ENCODE measurements around the gene MUC16. TPM values are rescaled to one million over a fixed set of nuclear protein-coding genes. Genes with fewer than 3 reads are reported as not detected.
"Not testable (repeated sequence)": the region's sequence is repeated elsewhere in the genome, so short reads cannot be mapped to it uniquely, and the experiment has no call there.

MUC16 gene
- under 1 TPM in 1 of 2 experiments, not detected in 1; under 0.01 TPM for total RNA-seq

DNA sequence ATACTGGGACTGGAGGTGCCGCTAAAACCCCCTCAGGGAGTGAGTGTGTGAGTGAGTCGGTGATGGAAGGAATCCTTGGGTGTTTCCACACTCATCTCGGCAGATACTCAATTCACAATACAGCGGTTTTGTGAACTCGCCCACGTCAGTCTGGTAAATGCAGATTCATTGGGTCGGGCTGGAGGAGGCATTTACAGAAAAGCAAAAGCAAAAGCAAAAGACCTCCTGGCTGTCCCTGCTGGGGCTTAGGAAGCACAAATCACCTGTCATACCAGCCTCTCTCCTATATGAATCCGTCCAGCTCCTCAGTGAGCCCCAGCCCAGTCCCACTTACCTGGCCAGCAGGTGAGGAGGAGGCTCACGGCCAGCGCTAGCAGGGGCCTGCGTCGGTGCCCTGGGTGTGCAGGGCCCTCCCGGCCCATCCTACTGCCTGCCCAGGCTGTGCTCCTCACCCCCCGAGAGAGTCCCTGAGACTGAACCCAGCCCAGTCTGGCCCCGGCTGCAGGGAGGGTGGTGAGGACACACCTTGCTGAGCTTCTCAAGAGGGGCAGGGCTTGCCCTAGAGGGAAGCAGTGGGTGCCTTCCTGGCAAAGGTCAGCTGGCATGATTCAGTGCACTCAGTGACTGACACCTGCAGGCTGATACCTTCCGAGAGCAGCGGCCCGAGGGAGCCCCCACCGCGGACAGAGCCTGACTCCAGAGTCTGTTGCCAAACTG lies at the start of gene MUC16:
TSS of gene MUC16 (minus strand) at position 475 of the 717 bp plus-strand sequence.
- ATAC-seq (no peak), DNase-seq (no peak)
- Mint-ChIP-seq H3K27me3 (ENCODE audit: low read depth) (no peaks in the 10 kb centered on the region), H3K9me3 (ENCODE audit: insufficient read depth) (no peaks in the 10 kb centered on the region), H3K36me3 (ENCODE audit: low read depth) (no peaks in the 10 kb centered on the region), H3K27ac (no peak within 1 kb of the TSS), H3K4me3 (no peak within 1 kb of the TSS), H3K4me1 (ENCODE audit: low read depth) (no peaks in the 10 kb centered on the region)
- ChIA-PET POLR2A (no interaction called here), CTCF (no interaction called here)

DNA sequence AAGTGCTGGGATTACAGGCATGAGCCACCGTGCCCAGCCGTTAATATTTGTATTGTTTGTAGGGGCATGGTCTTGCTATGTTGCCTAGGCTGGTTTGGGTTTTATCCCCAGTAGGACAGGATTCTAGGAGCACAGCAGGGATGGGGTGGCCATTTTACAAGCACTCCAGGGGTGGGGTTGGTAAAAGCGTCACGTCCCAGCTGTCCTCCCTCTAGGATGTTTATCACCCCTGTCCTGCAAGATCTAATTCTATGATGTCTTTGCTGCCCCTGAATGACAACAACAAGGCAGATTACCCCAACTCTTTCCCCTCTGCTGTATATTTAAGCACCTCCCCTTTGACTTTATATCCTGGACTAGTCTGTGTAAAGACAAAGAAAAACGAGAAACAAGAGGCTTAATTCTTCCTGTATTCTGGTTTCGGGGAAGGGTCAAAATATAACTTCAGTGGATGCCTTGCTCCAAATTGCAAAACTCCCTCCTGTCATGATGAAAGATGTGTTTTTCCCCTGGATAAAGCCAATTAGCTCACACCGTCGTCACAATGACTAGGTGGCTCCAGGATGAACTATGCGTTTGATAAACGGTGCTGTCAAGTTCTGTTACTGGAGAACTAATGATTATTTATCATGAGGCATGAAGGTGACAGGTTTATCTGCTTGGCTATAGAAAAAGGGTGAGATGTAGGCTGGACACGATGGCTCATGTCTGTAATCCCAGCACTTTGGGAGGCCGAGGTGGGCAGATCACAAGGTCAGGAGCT lies 48.9 kb upstream of the MUC16 start:
- Mint-ChIP-seq H3K36me3 (ENCODE audit: low read depth) (no peaks in the 10 kb centered on the region), H3K4me1 (ENCODE audit: low read depth) (peaks cover 4% of the 10 kb centered on the region), H3K27ac (no peak overlapping the region), H3K4me3 (no peak overlapping the region), H3K27me3 (ENCODE audit: low read depth) (no peaks in the 10 kb centered on the region), H3K9me3 (ENCODE audit: insufficient read depth) (no peaks in the 10 kb centered on the region)
- DNase-seq = no peak
- ChIA-PET POLR2A (no interaction called here), CTCF (no interaction called here)
- no peak for ATAC-seq

DNA sequence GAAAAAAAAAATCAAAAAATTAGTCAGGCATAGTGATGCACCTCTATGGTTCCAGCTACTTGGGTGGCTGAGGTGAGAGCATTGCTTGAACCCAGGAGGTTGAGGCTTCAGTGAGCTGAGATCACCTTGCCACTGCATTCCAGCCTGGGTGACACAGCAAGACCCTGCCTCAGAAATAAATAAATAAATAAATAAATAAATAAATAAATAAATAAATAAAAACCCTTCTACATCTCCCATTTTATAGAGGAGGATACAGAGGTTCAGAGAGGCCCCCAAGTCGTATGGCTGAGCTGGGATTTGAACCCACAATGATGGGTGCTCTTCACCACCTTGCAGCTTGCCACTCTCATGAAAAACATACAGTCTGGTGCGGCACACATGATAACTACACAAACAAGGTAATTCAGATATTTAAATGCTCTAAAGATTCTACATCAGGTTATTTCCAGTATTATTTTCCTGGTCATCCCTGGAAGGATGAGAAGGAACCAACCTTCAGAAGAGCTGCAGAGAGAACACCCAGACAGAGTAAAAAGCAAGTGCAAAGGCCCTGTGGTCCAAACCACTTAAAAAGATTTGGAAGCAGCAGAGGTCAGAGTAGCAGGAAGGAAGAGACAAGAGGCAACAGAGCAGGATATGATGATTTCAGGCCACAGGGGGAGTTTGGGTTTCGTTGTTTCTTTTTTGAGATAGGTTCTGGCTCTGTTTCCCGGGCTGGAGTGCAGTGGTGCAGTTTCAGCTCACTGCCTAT lies 47.5 kb upstream of the MUC16 start:
- Mint-ChIP-seq H3K4me3 (no peak overlapping the region), H3K4me1 (ENCODE audit: low read depth) (peaks cover 4% of the 10 kb centered on the region), H3K9me3 (ENCODE audit: insufficient read depth) (no peaks in the 10 kb centered on the region), H3K27ac (no peak overlapping the region), H3K36me3 (ENCODE audit: low read depth) (no peaks in the 10 kb centered on the region), H3K27me3 (ENCODE audit: low read depth) (no peaks in the 10 kb centered on the region)
- CTCF ChIA-PET = no interaction called here
- ATAC-seq = no peak
- no peak for DNase-seq
- POLR2A ChIA-PET = no interaction called here

DNA sequence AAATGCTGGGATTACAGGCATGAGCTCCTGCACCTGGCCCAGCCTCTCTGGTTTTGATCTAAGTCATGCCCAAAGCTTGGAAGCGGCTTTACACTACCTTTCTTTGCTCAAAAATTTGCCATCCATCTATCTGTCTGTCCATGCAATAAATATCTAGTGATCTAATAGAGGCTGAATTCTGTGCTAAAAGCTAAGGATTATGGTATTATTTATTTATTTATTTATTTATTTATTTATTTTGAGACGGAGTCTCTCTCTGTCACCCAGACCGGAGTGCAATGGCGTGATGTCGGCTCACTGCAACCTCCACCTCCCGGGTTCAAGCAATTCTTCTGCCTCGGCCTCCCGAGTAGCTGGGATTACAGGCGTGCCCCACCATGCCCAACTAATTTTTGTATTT lies 45.9 kb upstream of the MUC16 start:
- H3K4me3 Mint-ChIP-seq; H3K36me3 Mint-ChIP-seq (ENCODE audit: low read depth); H3K4me1 Mint-ChIP-seq (ENCODE audit: low read depth); ATAC-seq; H3K9me3 Mint-ChIP-seq (ENCODE audit: insufficient read depth); H3K27me3 Mint-ChIP-seq (ENCODE audit: low read depth); H3K27ac Mint-ChIP-seq; POLR2A ChIA-PET; DNase-seq; CTCF ChIA-PET: not testable (repeated sequence)

DNA sequence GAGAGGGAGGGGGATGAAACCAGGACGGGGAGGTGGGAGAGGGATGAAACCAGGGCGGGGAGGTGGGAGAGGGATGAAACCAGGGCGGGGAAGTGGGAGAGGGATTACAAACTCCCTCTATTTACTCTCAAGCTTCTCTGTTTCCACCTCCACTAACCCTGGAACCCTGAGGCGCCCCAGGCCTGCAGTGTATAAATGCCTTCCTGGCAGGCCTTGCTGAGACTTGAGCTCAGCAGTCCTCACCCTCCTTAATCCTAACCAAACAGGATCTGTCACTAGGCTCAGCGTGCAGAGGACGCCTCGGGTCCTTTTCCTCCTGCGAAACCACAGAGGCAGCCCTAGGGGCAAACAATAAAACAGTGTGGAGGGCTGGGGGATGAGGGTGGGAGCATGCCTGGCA lies 44.6 kb upstream of the MUC16 start:
- Mint-ChIP-seq H3K9me3 (ENCODE audit: insufficient read depth) (no peaks in the 10 kb centered on the region), H3K4me1 (ENCODE audit: low read depth) (peaks cover 4% of the 10 kb centered on the region), H3K27me3 (ENCODE audit: low read depth) (no peaks in the 10 kb centered on the region), H3K36me3 (ENCODE audit: low read depth) (no peaks in the 10 kb centered on the region), H3K4me3 (no peak overlapping the region), H3K27ac (no peak overlapping the region)
- ChIA-PET CTCF (no interaction called here), POLR2A (no interaction called here)
- no peak for ATAC-seq
- DNase-seq = no peak

DNA sequence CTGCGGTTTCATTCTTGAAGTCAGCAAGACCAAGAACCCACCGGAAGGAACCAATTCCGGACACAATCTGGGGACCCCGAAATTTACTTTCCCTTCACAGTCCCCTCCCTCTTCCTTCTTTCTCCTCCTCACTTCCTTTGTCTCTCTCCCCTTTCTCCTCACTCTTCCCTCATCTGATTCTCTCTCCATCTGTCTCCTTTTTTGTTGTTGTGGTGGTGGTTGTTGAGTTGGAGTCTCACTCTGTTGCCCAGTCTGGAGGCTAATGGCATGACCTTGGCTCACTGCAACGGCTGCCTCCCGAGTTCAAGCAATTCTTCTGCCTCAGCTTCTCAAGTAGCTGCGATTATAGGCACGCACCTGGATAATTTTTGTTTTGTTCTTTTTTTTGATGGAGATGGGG lies 44.0 kb upstream of the MUC16 start:
- no peak overlapping the region for H3K4me3 Mint-ChIP-seq
- H3K27me3 Mint-ChIP-seq (ENCODE audit: low read depth) = no peaks in the 10 kb centered on the region
- ChIA-PET CTCF (no interaction called here), POLR2A (no interaction called here)
- no peaks in the 10 kb centered on the region for H3K9me3 Mint-ChIP-seq (ENCODE audit: insufficient read depth)
- no peak for DNase-seq
- ATAC-seq = no peak
- H3K27ac Mint-ChIP-seq = no peak overlapping the region
- no peaks in the 10 kb centered on the region for H3K36me3 Mint-ChIP-seq (ENCODE audit: low read depth)
- H3K4me1 Mint-ChIP-seq (ENCODE audit: low read depth) = peaks cover 4% of the 10 kb centered on the region

DNA sequence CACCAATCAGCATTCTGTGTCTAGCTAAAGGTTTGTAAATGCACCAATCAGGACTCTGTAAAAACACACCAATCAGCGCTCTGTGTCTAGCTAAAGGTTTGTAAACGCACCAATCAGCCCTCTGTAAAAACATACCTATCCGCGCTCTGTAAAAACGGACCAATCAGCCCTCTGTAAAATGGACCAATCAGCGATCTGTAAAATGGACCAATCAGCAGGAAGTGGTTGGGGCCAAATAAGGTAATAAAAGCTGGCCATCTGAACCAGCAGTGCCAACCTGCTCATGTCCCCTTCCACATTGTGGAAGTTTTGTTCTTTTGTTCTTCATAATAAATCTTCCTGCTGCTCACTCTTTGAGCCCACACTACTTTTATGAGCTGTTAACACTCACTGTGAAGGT lies 43.5 kb upstream of the MUC16 start:
- H3K4me1 Mint-ChIP-seq (ENCODE audit: low read depth); ATAC-seq; DNase-seq; H3K4me3 Mint-ChIP-seq; H3K27ac Mint-ChIP-seq; CTCF ChIA-PET; H3K36me3 Mint-ChIP-seq (ENCODE audit: low read depth); H3K27me3 Mint-ChIP-seq (ENCODE audit: low read depth); H3K9me3 Mint-ChIP-seq (ENCODE audit: insufficient read depth): not testable (repeated sequence)
- POLR2A ChIA-PET = interaction anchor here (0.6 kb wide), 1 partner anchor 16 kb away, joined by 4 read pairs; no protein-coding TSS in a partner anchor

DNA sequence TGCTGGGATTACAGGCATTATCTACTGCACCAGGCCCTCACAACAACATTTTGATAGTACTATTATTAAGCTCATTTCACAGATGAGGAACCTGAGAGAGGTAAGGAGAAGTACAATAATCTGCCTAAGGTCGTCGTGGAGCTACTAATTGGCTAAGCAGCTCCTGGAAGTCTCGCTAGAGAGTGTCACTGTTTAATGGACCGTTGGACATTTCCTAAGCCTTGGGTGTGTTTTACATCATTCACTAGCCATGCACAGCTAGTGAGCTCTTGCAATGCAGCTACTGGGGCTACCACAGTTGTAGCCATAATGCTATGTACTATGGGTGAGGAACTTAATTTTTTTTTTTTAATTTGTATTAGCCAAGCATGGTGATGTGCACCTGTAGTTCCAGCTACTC lies 42.7 kb upstream of the MUC16 start:
- CTCF ChIA-PET = no interaction called here
- Mint-ChIP-seq H3K27me3 (ENCODE audit: low read depth) (no peaks in the 10 kb centered on the region), H3K4me3 (no peak overlapping the region), H3K27ac (no peak overlapping the region), H3K4me1 (ENCODE audit: low read depth) (peaks cover 3% of the 10 kb centered on the region), H3K36me3 (ENCODE audit: low read depth) (no peaks in the 10 kb centered on the region), H3K9me3 (ENCODE audit: insufficient read depth) (no peaks in the 10 kb centered on the region)
- POLR2A ChIA-PET = no interaction called here
- DNase-seq = no peak
- no peak for ATAC-seq

DNA sequence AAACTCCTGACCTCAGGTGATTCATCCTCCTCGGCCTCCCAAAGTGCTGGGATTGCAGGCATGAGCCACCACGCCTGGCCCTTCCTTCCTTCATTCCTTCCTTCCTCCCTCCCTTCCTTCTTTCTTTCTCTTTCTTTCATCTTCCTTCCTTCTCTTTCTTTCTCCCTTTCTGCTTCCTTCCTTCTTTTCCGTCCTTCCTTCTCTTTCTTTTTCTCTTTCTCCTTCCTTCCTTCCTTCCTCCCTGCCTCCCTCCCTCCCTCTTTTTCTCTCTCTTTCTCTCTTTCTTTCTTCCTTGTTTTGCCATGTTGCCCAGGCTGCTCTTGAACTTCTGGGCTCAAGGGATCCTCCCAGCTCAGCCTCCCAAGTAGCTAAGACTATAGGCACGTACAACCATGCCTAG lies 36.5 kb upstream of the MUC16 start:
- no peak overlapping the region for H3K4me3 Mint-ChIP-seq
- no peaks in the 10 kb centered on the region for H3K36me3 Mint-ChIP-seq (ENCODE audit: low read depth)
- CTCF ChIA-PET = interaction anchor here (0.7 to 1.1 kb wide), 2 partner anchors 24 to 975 kb away, joined by 3 to 4 read pairs; no protein-coding TSS in a partner anchor
- no peak for DNase-seq
- H3K27me3 Mint-ChIP-seq (ENCODE audit: low read depth) = no peaks in the 10 kb centered on the region
- no peak for ATAC-seq
- no peaks in the 10 kb centered on the region for H3K4me1 Mint-ChIP-seq (ENCODE audit: low read depth)
- H3K27ac Mint-ChIP-seq = no peak overlapping the region
- no peaks in the 10 kb centered on the region for H3K9me3 Mint-ChIP-seq (ENCODE audit: insufficient read depth)
- POLR2A ChIA-PET = no interaction called here

DNA sequence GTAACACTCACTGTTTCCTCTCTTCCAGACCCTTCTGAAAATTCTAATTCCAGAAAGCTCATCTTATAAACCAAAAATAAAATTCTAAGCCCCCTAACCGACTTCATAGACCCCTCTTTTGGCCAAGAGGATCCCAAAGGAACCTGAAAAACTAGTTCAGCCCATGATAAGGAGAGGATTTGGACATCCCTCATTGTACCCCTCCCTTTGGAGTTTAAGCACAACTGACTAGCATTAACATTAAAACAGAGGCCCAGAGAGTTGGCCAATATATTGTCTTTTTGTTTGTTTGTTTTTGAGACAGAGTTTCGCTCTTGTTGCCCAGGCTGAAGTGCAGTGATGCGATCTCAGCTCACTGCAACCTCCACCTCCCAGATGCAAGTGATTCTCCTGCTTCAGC lies 34.2 kb upstream of the MUC16 start:
- Mint-ChIP-seq H3K4me1 (ENCODE audit: low read depth) (no peaks in the 10 kb centered on the region), H3K27me3 (ENCODE audit: low read depth) (no peaks in the 10 kb centered on the region), H3K27ac (no peak overlapping the region), H3K9me3 (ENCODE audit: insufficient read depth) (no peaks in the 10 kb centered on the region), H3K36me3 (ENCODE audit: low read depth) (no peaks in the 10 kb centered on the region), H3K4me3 (no peak overlapping the region)
- CTCF ChIA-PET = no interaction called here
- ATAC-seq = no peak
- no peak for DNase-seq
- POLR2A ChIA-PET = no interaction called here

DNA sequence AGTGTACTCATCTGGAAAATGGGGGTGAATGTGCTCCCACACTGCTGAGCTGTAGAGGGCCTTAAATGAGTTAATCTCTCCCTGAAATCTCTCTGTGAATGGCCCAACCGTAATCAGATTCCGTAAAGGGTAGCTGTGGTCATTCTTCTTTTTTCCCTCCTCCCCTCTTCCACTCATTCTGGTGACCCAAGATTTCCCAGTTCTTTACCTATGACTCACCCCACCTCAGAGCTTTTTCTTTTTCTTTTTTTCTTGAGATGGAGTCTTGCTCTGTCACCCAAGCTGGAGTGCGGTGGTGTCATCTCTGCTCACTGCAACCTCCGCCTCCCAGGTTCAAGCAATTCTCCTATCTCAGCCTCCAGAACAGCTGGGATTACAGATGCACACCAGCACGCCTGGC lies 33.3 kb upstream of the MUC16 start:
- H3K27ac Mint-ChIP-seq = no peak overlapping the region
- no peak for DNase-seq
- no peak for ATAC-seq
- no peak overlapping the region for H3K4me3 Mint-ChIP-seq
- H3K36me3 Mint-ChIP-seq (ENCODE audit: low read depth) = no peaks in the 10 kb centered on the region
- no peaks in the 10 kb centered on the region for H3K4me1 Mint-ChIP-seq (ENCODE audit: low read depth)
- no peaks in the 10 kb centered on the region for H3K9me3 Mint-ChIP-seq (ENCODE audit: insufficient read depth)
- CTCF ChIA-PET = no interaction called here
- no peaks in the 10 kb centered on the region for H3K27me3 Mint-ChIP-seq (ENCODE audit: low read depth)
- POLR2A ChIA-PET = no interaction called here

DNA sequence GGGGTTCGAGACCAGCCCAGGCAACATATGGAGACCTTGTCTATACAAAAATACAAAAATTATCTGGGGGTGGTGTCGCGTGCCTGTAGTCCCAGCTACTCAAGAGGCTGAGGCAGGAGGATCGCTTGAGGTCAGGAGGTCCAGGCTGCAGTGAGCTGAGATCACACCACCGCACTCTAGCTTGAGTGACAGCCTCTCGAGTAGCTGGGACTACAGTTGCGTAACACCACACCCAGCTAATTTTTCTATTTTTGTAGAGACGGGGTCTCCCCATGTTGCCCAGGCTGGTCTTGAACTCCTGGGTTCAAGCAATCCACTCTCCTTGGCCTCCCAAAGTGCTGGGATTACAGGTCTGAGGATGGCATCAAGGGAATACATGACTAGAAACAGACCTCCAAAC lies 30.8 kb upstream of the MUC16 start:
- H3K27ac Mint-ChIP-seq = no peak overlapping the region
- no peak overlapping the region for H3K4me3 Mint-ChIP-seq
- no peaks in the 10 kb centered on the region for H3K9me3 Mint-ChIP-seq (ENCODE audit: insufficient read depth)
- no peak for DNase-seq
- ChIA-PET CTCF (no interaction called here), POLR2A (no interaction called here)
- H3K4me1 Mint-ChIP-seq (ENCODE audit: low read depth) = no peaks in the 10 kb centered on the region
- H3K27me3 Mint-ChIP-seq (ENCODE audit: low read depth) = peaks cover 2% of the 10 kb centered on the region
- no peaks in the 10 kb centered on the region for H3K36me3 Mint-ChIP-seq (ENCODE audit: low read depth)
- no peak for ATAC-seq
